ENCODE measurements around the gene PRAMEF17.
"Not testable (repeated sequence)": the region's sequence is repeated elsewhere in the genome, so short reads cannot be mapped to it uniquely, and the experiment has no call there.

GRCh38 chr1:13394761-13395160 lies 5.3 kb downstream of the PRAMEF17 start:
- TF ChIP-seq CTCF (conservative IDR thresholded peaks at IDR 0.05 in 1 of 2, IDR thresholded peaks at IDR 0.05 in 1 of 2; ENCODE audit: low read depth in 1 of 2, low read length in 2 of 2); EZH2 (IDR thresholded peaks at IDR 0.05; ENCODE audit: low read length, missing control alignments): not testable (repeated sequence)
